DOHH2 (cell line): ENCODE measurements around the gene SMAD5.

Experiments used
- EZH2phosphoT487 ChIP-seq: fragments of 200-600 bp; sonication (generic); IDR thresholded peaks from 2 replicates; pipeline ENCODE4 v1.6.1; 2017; ENCODE audit warnings: borderline replicate concordance, mild to moderate bottlenecking, antibody characterized with exemption, low read length, moderate library complexity, mixed read lengths
- TF ChIP-seq, protein P1 (sequence below): fragments of 200-600 bp; sonication (generic); IDR thresholded peaks from one replicate; pipeline ENCODE4 v1.5.1; 2014; ENCODE audit warnings: antibody characterized with exemption, mild to moderate bottlenecking, low read depth, low read length; ENCODE audit not compliant: poor library complexity, severe bottlenecking

- TF ChIP-seq, protein P1, sequence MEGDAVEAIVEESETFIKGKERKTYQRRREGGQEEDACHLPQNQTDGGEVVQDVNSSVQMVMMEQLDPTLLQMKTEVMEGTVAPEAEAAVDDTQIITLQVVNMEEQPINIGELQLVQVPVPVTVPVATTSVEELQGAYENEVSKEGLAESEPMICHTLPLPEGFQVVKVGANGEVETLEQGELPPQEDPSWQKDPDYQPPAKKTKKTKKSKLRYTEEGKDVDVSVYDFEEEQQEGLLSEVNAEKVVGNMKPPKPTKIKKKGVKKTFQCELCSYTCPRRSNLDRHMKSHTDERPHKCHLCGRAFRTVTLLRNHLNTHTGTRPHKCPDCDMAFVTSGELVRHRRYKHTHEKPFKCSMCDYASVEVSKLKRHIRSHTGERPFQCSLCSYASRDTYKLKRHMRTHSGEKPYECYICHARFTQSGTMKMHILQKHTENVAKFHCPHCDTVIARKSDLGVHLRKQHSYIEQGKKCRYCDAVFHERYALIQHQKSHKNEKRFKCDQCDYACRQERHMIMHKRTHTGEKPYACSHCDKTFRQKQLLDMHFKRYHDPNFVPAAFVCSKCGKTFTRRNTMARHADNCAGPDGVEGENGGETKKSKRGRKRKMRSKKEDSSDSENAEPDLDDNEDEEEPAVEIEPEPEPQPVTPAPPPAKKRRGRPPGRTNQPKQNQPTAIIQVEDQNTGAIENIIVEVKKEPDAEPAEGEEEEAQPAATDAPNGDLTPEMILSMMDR: no peak
- TF ChIP-seq EZH2phosphoT487: no peak
Measured at GRCh38 chr5:136101884-136102283, 30.8 kb upstream of the SMAD5 start.
